ENCODE data around the gene RAD51AP2. TPM values are rescaled to one million over a fixed set of nuclear protein-coding genes. Genes with fewer than 3 reads are reported as not detected.

RAD51AP2 gene
- total and polyA plus RNA-seq, 2 of the 13 experiments (the other 11 are each of a cell fraction or from before 2014, with no cell fraction given), result 0.11 to 0.12 TPM

- peak; percentile 35; the same call in 1 of the 2 replicates for TF ChIP-seq CTCF (CRISPR knock-in tag; IDR thresholded peaks at IDR 0.05)
- TF ChIP-seq MTERF4 (CRISPR knock-in tag; IDR thresholded peaks at IDR 0.05), result no peak; the same call in 1 of the 2 replicates
- TF ChIP-seq PPARG (CRISPR knock-in tag; conservative IDR thresholded peaks at IDR 0.05), result peak; percentile 55; the same call in 1 of the 2 replicates
- TF ChIP-seq ARHGAP35 (CRISPR knock-in tag; IDR thresholded peaks at IDR 0.05; ENCODE audit: borderline replicate concordance), result peak; percentile 90; the same call in 1 of the 2 replicates
- TF ChIP-seq ZNF18 (CRISPR knock-in tag; IDR thresholded peaks at IDR 0.05; ENCODE audit: insufficient replicate concordance), result peak; percentile 67
- no peak for TF ChIP-seq NCOA1 (CRISPR knock-in tag; IDR thresholded peaks at IDR 0.05)
- no peak for TF ChIP-seq ZNF678 (CRISPR knock-in tag; IDR thresholded peaks at IDR 0.05)
- no peak; the same call in 1 of the 2 replicates for TF ChIP-seq ZNF792 (CRISPR knock-in tag; IDR thresholded peaks at IDR 0.05)
- peak; percentile 75 for TF ChIP-seq GATAD1 (CRISPR knock-in tag; IDR thresholded peaks at IDR 0.05)
- peak; percentile 88 for TF ChIP-seq ASH2L (IDR thresholded peaks at IDR 0.05; ENCODE audit: insufficient read length, low read depth, low read length)
- TF ChIP-seq KAT2B (IDR thresholded peaks at IDR 0.05; ENCODE audit: borderline replicate concordance, low read depth, low read length), result no peak
- TF ChIP-seq ZNF362 (CRISPR knock-in tag; IDR thresholded peaks at IDR 0.05; ENCODE audit: borderline replicate concordance), result no peak
- peak; percentile 81 for TF ChIP-seq RBFOX2 (IDR thresholded peaks at IDR 0.05; ENCODE audit: low read depth, low read length)
- TF ChIP-seq STAT6 (CRISPR knock-in tag; IDR thresholded peaks at IDR 0.05; ENCODE audit: borderline replicate concordance), result peak; percentile 74
- 0 out of 2 replicates have a peak, but pooled peaks have one; percentile 12 for TF ChIP-seq MAF1 (CRISPR knock-in tag; IDR thresholded peaks at IDR 0.05; ENCODE audit: borderline replicate concordance)
- peak; percentile 71 for TF ChIP-seq ISL2 (CRISPR knock-in tag; IDR thresholded peaks at IDR 0.05)
- no peak; the same call in 1 of the 2 replicates for TF ChIP-seq SMAD3 (CRISPR knock-in tag; IDR thresholded peaks at IDR 0.05)
- no peak for TF ChIP-seq ZBTB44 (CRISPR knock-in tag; IDR thresholded peaks at IDR 0.05)
Observed at GRCh38 chr2:17540093-17540812, 22.0 kb upstream of the RAD51AP2 start, which contains the start of gene VSNL1 (continued).

Measured in HepG2 (cell line).